HepG2 (cell line): ENCODE data around the gene TMCO2. TPM values are rescaled to one million over a fixed set of nuclear protein-coding genes. Genes with fewer than 3 reads are reported as not detected.

ENCODE experiments used
- ATAC-seq: fragments of 200-7000 bp; cut with Tn5 transposase; 3 replicates; pipeline ENCODE4 v1.9.1; 2020; ENCODE audit warnings: mild to moderate bottlenecking, moderate library complexity
- BruUV-seq: library from RNA; stranded (reverse); fragments of 400-500 nt; replicated peaks from 2 replicates; lab custom pipeline; 2021; lab: Mats Ljungman, UMichigan
- CTCF ChIA-PET: fragments of 300-600 bp; formaldehyde crosslinking; extraction: SDS; loops from one replicate; lab custom pipeline; 2021; ENCODE audit warnings: low total read pairs, inconsistent platforms, low intra/inter-chr PET ratio; lab: Yijun Ruan, JAX
- POLR2A ChIA-PET: fragments of 350-600 bp; sonication (Branson Sonifier 250); formaldehyde crosslinking; loops from one replicate; lab custom pipeline; 2020; ENCODE audit warnings: antibody characterized with exemption, inconsistent platforms; lab: Yijun Ruan, JAX
- DNase-seq: peaks from one replicate; pipeline ENCODE4 v3.0.0-alpha.2; 2015; ENCODE audit warnings: low spot score
- FAIRE-seq: peaks from 3 replicates; lab custom pipeline; 2011; peaks lifted over from hg19 to GRCh38; lab: Jason Lieb, UNC
- H2AFZ ChIP-seq: one replicate; pipeline ENCODE4 v1.6.1; 2011; ENCODE audit warnings: low read length, inconsistent platforms
- H3K27ac ChIP-seq: fragments of 300-600 bp; 3 replicates; pipeline ENCODE4 v1.8.0; 2011; ENCODE audit warnings: mixed run types, mild to moderate bottlenecking, mixed read lengths, low read length, inconsistent platforms; ENCODE audit not compliant: insufficient read depth; ENCODE audit errors: extremely low read length
- H3K27me3 ChIP-seq, 2 experiments: fragments of 200-600 bp in 1 of 2; 2 replicates in 1 of 2; 3 replicates in 1 of 2; pipeline versions ENCODE4 v1.6.0 to v1.8.0; 2011; ENCODE audit warnings: low read length in 2 of 2, mild to moderate bottlenecking in 2 of 2, moderate library complexity in 2 of 2, inconsistent platforms in 1 of 2; ENCODE audit not compliant: insufficient read depth in 2 of 2, control insufficient read depth in 1 of 2
- H3K36me3 ChIP-seq, 2 experiments: fragments of 200-600 bp in 1 of 2; replicated peaks in 1 of 2; 2 replicates in 1 of 2; 3 replicates in 1 of 2; pipeline versions ENCODE4 v1.5.1 to v1.8.0; 2011; ENCODE audit warnings: low read length in 2 of 2, inconsistent platforms in 1 of 2; ENCODE audit not compliant: insufficient read depth in 2 of 2, control insufficient read depth in 1 of 2
- H3K4me1 ChIP-seq: 2 replicates; pipeline ENCODE4 v1.5.1; 2012; ENCODE audit warnings: low read length, inconsistent platforms; ENCODE audit not compliant: insufficient read depth
- H3K4me2 ChIP-seq: 2 replicates; pipeline ENCODE4 v1.6.0; 2011; ENCODE audit warnings: low read depth, low read length, inconsistent platforms
- H3K4me3 ChIP-seq, 3 experiments: fragments of 200-600 bp in 1 of 3; sonication (generic), shearing (Covaris generic) in 1 of 3; replicated peaks in 1 of 3; 2 replicates each; pipeline ENCODE4 v1.5.1; 2011 to 2016; ENCODE audit warnings: low read length in 3 of 3, inconsistent platforms in 2 of 3, low read depth in 2 of 3, mild to moderate bottlenecking in 2 of 3, control low read depth in 1 of 3, mixed read lengths in 1 of 3; ENCODE audit not compliant: insufficient read depth in 1 of 3
- H3K79me2 ChIP-seq: one replicate; pipeline ENCODE4 v1.6.1; 2011; ENCODE audit warnings: low read length, inconsistent platforms; ENCODE audit not compliant: insufficient read depth
- H3K9ac ChIP-seq: 2 replicates; pipeline ENCODE4 v1.6.0; 2011; ENCODE audit warnings: mild to moderate bottlenecking, low read depth, low read length, inconsistent platforms; ENCODE audit not compliant: insufficient read depth
- H3K9me3 ChIP-seq: 2 replicates; pipeline ENCODE4 v1.5.1; 2012; ENCODE audit warnings: mild to moderate bottlenecking, low read length
- H4K20me1 ChIP-seq: 2 replicates; pipeline ENCODE4 v1.6.0; 2011; ENCODE audit warnings: inconsistent platforms, mild to moderate bottlenecking, low read length, moderate library complexity; ENCODE audit not compliant: insufficient read depth
- DR1 ChIP-seq: sonication (generic); formaldehyde crosslinking; IDR thresholded peaks from 2 replicates; pipeline ENCODE4 v1.8.0; 2021; ENCODE audit warnings: mild to moderate bottlenecking, missing genetic modification reagents, inconsistent platforms
- EHMT2 ChIP-seq: fragments of 200-600 bp; sonication (generic); IDR thresholded peaks from 2 replicates; pipeline ENCODE4 v1.7.0; 2017; ENCODE audit warnings: antibody characterized with exemption, low read depth, low read length, borderline replicate concordance
- FOXO1 ChIP-seq: sonication (generic); formaldehyde crosslinking; IDR thresholded peaks from 2 replicates; pipeline ENCODE4 v1.4.0; 2020; ENCODE audit warnings: missing genetic modification reagents
- GABPA ChIP-seq, 2 experiments: IDR thresholded peaks; 2 replicates each; pipeline ENCODE4 v1.6.1; 2011 to 2016; ENCODE audit warnings: low read depth in 2 of 2, low read length in 1 of 2, missing biosample characterization in 1 of 2, missing genetic modification characterization in 1 of 2
- GZF1 ChIP-seq: sonication (generic); formaldehyde crosslinking; IDR thresholded peaks from 2 replicates; pipeline ENCODE4 v1.5.1; 2020; ENCODE audit warnings: mild to moderate bottlenecking, missing genetic modification reagents
- HIC2 ChIP-seq: sonication (generic); formaldehyde crosslinking; IDR thresholded peaks from 2 replicates; pipeline ENCODE4 v1.9.0; 2022; ENCODE audit warnings: low read depth, missing genetic modification reagents
- PPARG ChIP-seq: conservative IDR thresholded peaks from 2 replicates; pipeline ENCODE4 v1.6.1; 2016; ENCODE audit warnings: missing biosample characterization, missing genetic modification reagents
- RFX5 ChIP-seq: IDR thresholded peaks from 2 replicates; pipeline ENCODE4 v1.6.1; 2011; ENCODE audit warnings: low read depth, low read length, improper control_type of control experiment
- THAP8 ChIP-seq: sonication (generic); formaldehyde crosslinking; IDR thresholded peaks from 2 replicates; pipeline ENCODE4 v1.5.1; 2020; ENCODE audit warnings: missing genetic modification reagents, mild to moderate bottlenecking, borderline replicate concordance
- ZBTB39 ChIP-seq: sonication (generic); formaldehyde crosslinking; IDR thresholded peaks from 2 replicates; pipeline ENCODE4 v1.5.0; 2020; ENCODE audit warnings: missing genetic modification reagents
- ZIK1 ChIP-seq: sonication (generic); formaldehyde crosslinking; IDR thresholded peaks from 2 replicates; pipeline ENCODE4 v1.5.0; 2020; ENCODE audit warnings: mild to moderate bottlenecking, low read depth, missing genetic modification reagents, borderline replicate concordance
- ZNF121 ChIP-seq: sonication (generic); formaldehyde crosslinking; IDR thresholded peaks from 2 replicates; pipeline ENCODE4 v1.5.0; 2020; ENCODE audit warnings: mild to moderate bottlenecking, missing genetic modification reagents
- ZNF274 ChIP-seq: sonication (generic); formaldehyde crosslinking; IDR thresholded peaks from 2 replicates; pipeline ENCODE4 v1.5.1; 2020; ENCODE audit warnings: mild to moderate bottlenecking, missing genetic modification reagents
- ZNF354B ChIP-seq: sonication (generic); formaldehyde crosslinking; IDR thresholded peaks from 2 replicates; pipeline ENCODE4 v1.8.0; 2022; ENCODE audit warnings: mild to moderate bottlenecking, missing genetic modification reagents
- ZNF562 ChIP-seq: sonication (generic); formaldehyde crosslinking; IDR thresholded peaks from 2 replicates; pipeline ENCODE4 v1.8.0; 2022; ENCODE audit warnings: missing genetic modification reagents, borderline replicate concordance
- ZNF775 ChIP-seq: sonication (generic); formaldehyde crosslinking; IDR thresholded peaks from 2 replicates; pipeline ENCODE4 v1.4.0; 2020; ENCODE audit warnings: missing genetic modification reagents, mild to moderate bottlenecking, moderate library complexity, borderline replicate concordance
- in situ Hi-C: cut with HindIII; loops from 2 replicates; pipeline ENCODE4 v1.10.0; 2017; ENCODE audit warnings: low pct_unique_long_range_greater_than_20kb; ENCODE audit not compliant: extremely low pct_ligation_motif_present
- intact Hi-C: fragments of 100-400 bp; cut with micrococcal nuclease; formaldehyde crosslinking; loops from one replicate; pipeline ENCODE4 v1.10.0; 2022; ENCODE audit not compliant: unreplicated experiment
- polyA plus RNA-seq, 8 experiments: library from polyadenylated mRNA; depleted of rRNA in 3 of 8; stranded (reverse) in 7 of 8; unstranded in 1 of 8; fragments of >200 nt; fragmentation: Illumina TruSeq in 4 of 8; extraction: Trizol in 4 of 8; gene quantifications; 2 replicates each; pipeline versions ENCODE4 v1.2.1 to v1.2.3, GENCODE V29; 2011 to 2016; ENCODE audit warnings: low read depth in 4 of 8, missing spikeins in 1 of 8, mixed read lengths in 1 of 8; ENCODE audit not compliant: insufficient read depth in 1 of 8
- total RNA-seq, 5 experiments: library from RNA; depleted of rRNA; stranded (reverse); fragments of >200 nt; fragmentation: Illumina TruSeq; extraction: Trizol; gene quantifications; 2 replicates each; pipeline ENCODE4 v1.2.3, GENCODE V29; 2016; ENCODE audit warnings: low read depth in 1 of 5

The TMCO2 gene
- total and polyA plus RNA-seq, 2 of the 13 experiments (the other 11 are each of a cell fraction or from before 2014, with no cell fraction given): not detected

- ChIA-PET CTCF (no interaction called here), POLR2A (no interaction called here)
- ATAC-seq: no peak
- TF ChIP-seq PPARG (CRISPR knock-in tag) (no peak), ZNF775 (CRISPR knock-in tag) (no peak), GABPA (IDR thresholded peaks at IDR 0.05; ENCODE audit: low read depth, low read length) (no peak), GABPA (CRISPR knock-in tag; IDR thresholded peaks at IDR 0.05; ENCODE audit: low read depth) (no peak), ZNF562 (CRISPR knock-in tag) (no peak), GZF1 (no peak), ZNF354B (no peak), ZIK1 (CRISPR knock-in tag) (no peak), ZNF274 (CRISPR knock-in tag) (no peak), ZNF121 (CRISPR knock-in tag) (no peak), THAP8 (CRISPR knock-in tag) (no peak), ZBTB39 (CRISPR knock-in tag) (no peak), HIC2 (CRISPR knock-in tag) (no peak), FOXO1 (CRISPR knock-in tag) (no peak), RFX5 (no peak), EHMT2 (no peak), DR1 (no peak)
- no peak for DNase-seq
- no peak overlapping the region for H3K27ac ChIP-seq
- peaks cover 30% of the 10 kb centered on the region for H3K4me1 ChIP-seq
- H2AFZ ChIP-seq: no peak overlapping the region
- no peaks in the 10 kb centered on the region; a peak in 1 of 5 replicates for H3K27me3 ChIP-seq
- intact Hi-C loops: loop anchor here (5.0 to 10.0 kb wide), 2 partner anchors 60 to 93 kb away; partner anchors contain the start of genes COL9A2 and RLF
- FAIRE-seq: no peak
- H3K4me2 ChIP-seq: no peak overlapping the region
- peaks cover 2% of the 10 kb centered on the region in 2 experiments; a peak in 2 of 5 replicates for H3K36me3 ChIP-seq
- no TSS peak for BruUV-seq
- no peak overlapping the region for H3K4me3 ChIP-seq
- in situ Hi-C loops: no loop called here
- H4K20me1 ChIP-seq: no peaks in the 10 kb centered on the region
- peaks cover 31% of the 10 kb centered on the region for H3K79me2 ChIP-seq
- no peaks in the 10 kb centered on the region for H3K9me3 ChIP-seq
- no peak overlapping the region for H3K9ac ChIP-seq
Observed at GRCh38 chr1:40255231-40255630, 7.5 kb downstream of the TMCO2 start.
